Measurements from ENCODE around the gene SMYD3. TPM values are rescaled to one million over a fixed set of nuclear protein-coding genes. Genes with fewer than 3 reads are reported as not detected.

SMYD3 gene
- total RNA-seq, 3 donors from 2014 or later, result 16.8 to 28.8 (median 19.5) TPM

DNA sequence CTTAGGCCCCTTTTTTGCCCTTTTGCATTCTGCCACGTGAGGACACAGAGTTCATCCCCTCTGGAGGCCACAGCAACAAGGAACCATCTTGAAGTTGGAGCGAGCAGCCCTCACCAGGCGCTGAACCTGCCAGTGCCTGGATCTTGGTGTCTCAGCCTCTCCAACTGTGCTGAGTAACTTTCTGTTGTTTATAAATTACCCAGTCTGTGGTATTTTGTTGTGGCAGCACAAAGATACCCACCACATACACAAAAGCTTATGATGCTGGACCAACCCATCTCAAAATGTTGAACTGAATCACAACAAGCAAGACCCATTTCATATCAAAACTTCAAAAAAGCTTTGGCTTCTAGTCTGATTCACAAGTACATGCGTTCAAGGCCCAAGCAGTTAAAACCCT lies 702.4 kb downstream of the SMYD3 start:
- Histone ChIP-seq H3K4me1 (no peaks in the 10 kb centered on the region), H3K36me3 (no peaks in the 10 kb centered on the region), H3K27me3 (no peaks in the 10 kb centered on the region), H3K9me3 (no peaks in the 10 kb centered on the region), H3K27ac (no peak overlapping the region), H3K4me3 (no peak overlapping the region)
- DNase-seq (ENCODE audit: low spot score in 2 of 2), result no peak
- intact Hi-C loops (cut with DNase I; ENCODE audit: low total_unique reads), result no loop called here
- no peak for TF ChIP-seq POLR2A (IDR thresholded peaks at IDR 0.05)
- TF ChIP-seq POLR2AphosphoS5 (IDR thresholded peaks at IDR 0.05), result no peak
- TF ChIP-seq, protein P1, sequence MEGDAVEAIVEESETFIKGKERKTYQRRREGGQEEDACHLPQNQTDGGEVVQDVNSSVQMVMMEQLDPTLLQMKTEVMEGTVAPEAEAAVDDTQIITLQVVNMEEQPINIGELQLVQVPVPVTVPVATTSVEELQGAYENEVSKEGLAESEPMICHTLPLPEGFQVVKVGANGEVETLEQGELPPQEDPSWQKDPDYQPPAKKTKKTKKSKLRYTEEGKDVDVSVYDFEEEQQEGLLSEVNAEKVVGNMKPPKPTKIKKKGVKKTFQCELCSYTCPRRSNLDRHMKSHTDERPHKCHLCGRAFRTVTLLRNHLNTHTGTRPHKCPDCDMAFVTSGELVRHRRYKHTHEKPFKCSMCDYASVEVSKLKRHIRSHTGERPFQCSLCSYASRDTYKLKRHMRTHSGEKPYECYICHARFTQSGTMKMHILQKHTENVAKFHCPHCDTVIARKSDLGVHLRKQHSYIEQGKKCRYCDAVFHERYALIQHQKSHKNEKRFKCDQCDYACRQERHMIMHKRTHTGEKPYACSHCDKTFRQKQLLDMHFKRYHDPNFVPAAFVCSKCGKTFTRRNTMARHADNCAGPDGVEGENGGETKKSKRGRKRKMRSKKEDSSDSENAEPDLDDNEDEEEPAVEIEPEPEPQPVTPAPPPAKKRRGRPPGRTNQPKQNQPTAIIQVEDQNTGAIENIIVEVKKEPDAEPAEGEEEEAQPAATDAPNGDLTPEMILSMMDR (IDR thresholded peaks at IDR 0.05), result no peak

DNA sequence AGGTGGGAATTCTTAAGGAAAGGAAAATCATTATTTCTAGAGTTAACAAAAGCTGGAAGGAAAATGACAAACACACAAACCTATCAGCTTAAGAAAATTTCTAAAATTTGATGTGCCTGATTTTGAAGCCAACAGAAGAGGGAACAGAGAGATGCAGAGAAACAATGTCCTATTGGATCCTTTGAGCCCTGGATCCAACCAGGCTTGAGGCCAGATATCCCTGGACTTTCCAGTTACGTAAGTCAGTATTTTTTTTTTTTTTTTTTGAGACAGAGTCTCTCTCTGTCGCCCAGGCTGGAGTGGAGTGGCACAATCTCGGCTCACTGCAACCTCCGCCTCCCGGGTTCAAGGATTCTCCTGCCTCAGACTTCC lies 703.4 kb downstream of the SMYD3 start:
- no peaks in the 10 kb centered on the region for H3K27me3 ChIP-seq
- H3K4me3 ChIP-seq, result no peak overlapping the region
- no peaks in the 10 kb centered on the region for H3K9me3 ChIP-seq
- H3K36me3 ChIP-seq, result no peaks in the 10 kb centered on the region
- TF ChIP-seq, protein P1 (IDR thresholded peaks at IDR 0.05), result no peak
- TF ChIP-seq POLR2AphosphoS5 (IDR thresholded peaks at IDR 0.05), result no peak
- TF ChIP-seq POLR2A (IDR thresholded peaks at IDR 0.05), result no peak
- DNase-seq (ENCODE audit: low spot score in 2 of 2), result no peak
- no peak overlapping the region for H3K27ac ChIP-seq
- no peaks in the 10 kb centered on the region for H3K4me1 ChIP-seq
- intact Hi-C loops (cut with DNase I; ENCODE audit: low total_unique reads), result no loop called here

DNA sequence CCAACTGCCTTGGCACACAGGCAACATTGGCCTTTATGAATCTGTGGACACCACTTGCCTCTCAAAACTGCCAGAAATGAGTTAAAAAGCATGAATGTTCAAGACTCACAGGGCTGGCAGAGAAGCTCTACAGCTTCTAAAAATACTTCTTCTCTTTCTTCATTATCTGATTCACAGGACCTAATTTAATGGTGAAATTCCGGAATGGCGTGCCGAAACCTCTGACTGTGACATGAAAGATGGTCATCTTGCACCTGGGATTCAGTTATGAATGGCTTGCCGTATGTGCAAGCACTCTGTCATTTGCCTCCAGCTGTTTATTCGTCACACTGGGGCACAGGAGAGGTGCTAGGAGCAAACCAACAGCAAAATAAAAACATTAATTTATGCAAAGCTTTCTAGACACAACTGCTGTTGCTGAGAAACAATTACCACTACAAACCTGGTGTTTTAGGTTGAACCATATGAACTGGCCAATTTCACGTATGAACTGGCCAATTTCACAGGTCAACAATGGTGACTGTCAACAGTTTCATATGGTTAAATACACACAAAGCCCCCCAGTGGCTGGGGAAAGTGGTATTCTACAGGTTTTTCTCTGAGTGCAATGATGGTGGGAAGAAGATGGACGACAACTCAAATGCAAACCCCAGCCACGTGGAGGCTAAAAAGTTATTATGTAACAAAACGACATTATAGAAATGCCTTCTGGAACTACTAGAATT lies 704.0 kb downstream of the SMYD3 start:
- TF ChIP-seq, protein P1 (IDR thresholded peaks at IDR 0.05), result no peak
- no peak for TF ChIP-seq POLR2A (IDR thresholded peaks at IDR 0.05)
- TF ChIP-seq POLR2AphosphoS5 (IDR thresholded peaks at IDR 0.05), result no peak
- no peaks in the 10 kb centered on the region for H3K4me1 ChIP-seq
- no peak for DNase-seq (ENCODE audit: low spot score in 2 of 2)
- H3K27me3 ChIP-seq, result no peaks in the 10 kb centered on the region
- H3K4me3 ChIP-seq, result no peak overlapping the region
- H3K27ac ChIP-seq, result no peak overlapping the region
- H3K9me3 ChIP-seq, result no peaks in the 10 kb centered on the region
- H3K36me3 ChIP-seq, result no peaks in the 10 kb centered on the region
- intact Hi-C loops (cut with DNase I; ENCODE audit: low total_unique reads), result no loop called here

DNA sequence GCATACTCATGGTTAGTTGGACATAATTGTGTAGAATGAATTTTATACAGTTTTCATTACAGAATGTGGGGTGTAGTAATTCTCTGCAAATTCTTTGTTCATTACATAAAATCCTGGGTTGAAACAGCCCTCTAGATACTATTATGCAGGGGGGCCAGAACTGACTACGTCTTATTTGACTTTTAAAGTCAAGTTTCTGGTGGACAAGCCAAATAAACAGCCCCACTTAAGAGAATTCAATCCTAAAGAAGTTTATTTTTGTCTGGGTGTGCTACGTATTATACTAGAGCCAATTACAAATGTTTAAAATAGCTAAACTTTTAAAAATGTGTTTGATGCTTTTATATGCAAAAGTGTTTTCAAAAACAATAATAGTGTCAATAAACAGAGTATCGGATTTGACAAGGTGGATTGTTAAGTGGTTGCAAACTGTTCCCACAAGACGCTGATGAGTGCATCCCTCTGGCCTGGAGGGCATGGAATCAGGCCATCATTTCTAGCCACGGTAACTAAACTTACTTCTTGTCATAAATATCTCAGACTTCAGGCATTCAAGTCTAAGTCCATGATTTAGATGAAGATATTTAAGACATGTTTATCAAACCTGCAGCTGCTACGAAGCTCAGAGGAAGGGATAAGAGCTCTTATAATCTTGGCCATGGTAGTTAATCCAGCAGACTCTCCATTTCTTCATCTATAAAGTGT lies 706.0 kb downstream of the SMYD3 start:
- intact Hi-C loops (cut with DNase I; ENCODE audit: low total_unique reads), result no loop called here

DNA sequence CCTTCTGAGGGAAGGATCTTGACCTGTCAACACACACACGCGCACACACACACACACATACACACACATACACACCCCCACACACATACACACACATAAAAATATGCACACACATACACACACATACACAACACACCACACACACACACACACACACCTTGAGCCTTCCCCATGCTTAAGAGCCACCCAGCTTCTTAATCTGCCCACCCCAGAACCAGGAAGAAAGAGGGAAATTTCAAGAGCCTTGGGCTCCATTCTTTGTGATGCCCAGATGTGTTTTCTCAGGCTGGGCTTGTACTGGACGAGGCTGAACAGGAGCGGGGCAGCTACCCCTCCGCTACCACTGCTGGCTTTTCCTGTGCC lies 708.7 kb downstream of the SMYD3 start:
- Histone ChIP-seq H3K36me3 (no peaks in the 10 kb centered on the region), H3K27ac (no peak overlapping the region), H3K27me3 (no peaks in the 10 kb centered on the region), H3K4me1 (no peaks in the 10 kb centered on the region), H3K9me3 (no peaks in the 10 kb centered on the region), H3K4me3 (no peak overlapping the region)
- intact Hi-C loops (cut with DNase I; ENCODE audit: low total_unique reads), result no loop called here
- no peak for DNase-seq (ENCODE audit: low spot score in 2 of 2)
- TF ChIP-seq POLR2AphosphoS5 (IDR thresholded peaks at IDR 0.05) (no peak), POLR2A (IDR thresholded peaks at IDR 0.05) (no peak)
- TF ChIP-seq, protein P1 (IDR thresholded peaks at IDR 0.05), result no peak

More for the DNA sequence above, 706.0 kb downstream of the SMYD3 start:
- no peaks in the 10 kb centered on the region for H3K4me1 ChIP-seq
- H3K4me3 ChIP-seq, result no peak overlapping the region
- no peak overlapping the region for H3K27ac ChIP-seq
- no peaks in the 10 kb centered on the region for H3K27me3 ChIP-seq
- H3K36me3 ChIP-seq, result no peaks in the 10 kb centered on the region
- no peak for TF ChIP-seq POLR2AphosphoS5 (IDR thresholded peaks at IDR 0.05)
- no peak for TF ChIP-seq POLR2A (IDR thresholded peaks at IDR 0.05)
- TF ChIP-seq, protein P1 (IDR thresholded peaks at IDR 0.05), result no peak
- H3K9me3 ChIP-seq, result no peaks in the 10 kb centered on the region
- no peak for DNase-seq (ENCODE audit: low spot score in 2 of 2)
